GM23338 (cell line): ENCODE measurements around the gene AHSP. TPM values are rescaled to one million over a fixed set of nuclear protein-coding genes. Genes with fewer than 3 reads are reported as not detected.

Experiments used
- ATAC-seq: fragments of 200-7000 bp; cut with Tn5 transposase; 3 replicates; pipeline ENCODE4 v1.9.1; 2020
- DNase-seq: peaks from one replicate; pipeline ENCODE4 v3.0.0-alpha.2; 2015; ENCODE audit warnings: low spot score
- H2AFZ ChIP-seq: fragments of 200-600 bp; sonication (generic); 2 replicates; pipeline ENCODE4 v1.8.0; 2016; ENCODE audit warnings: antibody characterized with exemption, mild to moderate bottlenecking, moderate library complexity
- H3F3A ChIP-seq: fragments of 200-600 bp; sonication (generic); replicated peaks from 2 replicates; pipeline ENCODE4 v1.8.0; 2017; ENCODE audit warnings: antibody characterized with exemption, mixed run types, low read depth
- H3K27ac ChIP-seq: fragments of 200-600 bp; sonication (generic); 2 replicates; pipeline ENCODE4 v1.6.1; 2016; ENCODE audit warnings: low read depth
- H3K27me3 ChIP-seq: fragments of 200-600 bp; sonication (generic); 2 replicates; pipeline ENCODE4 v1.8.0; 2016; ENCODE audit warnings: mild to moderate bottlenecking, mixed run types, moderate library complexity; ENCODE audit not compliant: insufficient read depth
- H3K36me3 ChIP-seq: fragments of 200-600 bp; sonication (generic); 2 replicates; pipeline ENCODE4 v1.8.0; 2016; ENCODE audit warnings: mild to moderate bottlenecking; ENCODE audit not compliant: insufficient read depth
- H3K4me1 ChIP-seq: fragments of 200-600 bp; sonication (generic); 2 replicates; pipeline ENCODE4 v1.8.0; 2016; ENCODE audit warnings: mild to moderate bottlenecking, moderate library complexity; ENCODE audit not compliant: insufficient read depth
- H3K4me2 ChIP-seq: fragments of 200-600 bp; sonication (generic); 2 replicates; pipeline ENCODE4 v1.7.1; 2017; ENCODE audit warnings: mixed run types
- H3K4me3 ChIP-seq: fragments of 200-600 bp; sonication (generic); 2 replicates; pipeline ENCODE4 v1.6.1; 2016; ENCODE audit warnings: mixed run types
- H3K79me2 ChIP-seq: fragments of 200-600 bp; sonication (generic); replicated peaks from 2 replicates; pipeline ENCODE4 v1.8.0; 2017; ENCODE audit warnings: mild to moderate bottlenecking; ENCODE audit not compliant: insufficient read depth
- H3K9me2 ChIP-seq: fragments of 200-600 bp; sonication (generic); 2 replicates; pipeline ENCODE4 v1.8.0; 2017; ENCODE audit not compliant: insufficient read depth
- H4K20me1 ChIP-seq: fragments of 200-600 bp; sonication (generic); replicated peaks from 2 replicates; pipeline ENCODE4 v1.8.0; 2017; ENCODE audit warnings: mild to moderate bottlenecking; ENCODE audit not compliant: insufficient read depth
- H3K27ac Mint-ChIP-seq: 2 replicates; pipeline ENCODE4 v1.8.0; 2020; ENCODE audit warnings: inconsistent platforms, mild to moderate bottlenecking, moderate library complexity, mixed read lengths
- H3K27me3 Mint-ChIP-seq: 3 replicates; pipeline ENCODE4 v1.8.0; 2022; ENCODE audit warnings: low read depth, mild to moderate bottlenecking, moderate library complexity, mixed read lengths, inconsistent platforms; ENCODE audit not compliant: insufficient read depth, poor library complexity
- H3K36me3 Mint-ChIP-seq: 3 replicates; pipeline ENCODE4 v1.8.0; 2021; ENCODE audit warnings: low read depth, mild to moderate bottlenecking, inconsistent platforms, moderate library complexity, mixed read lengths
- H3K4me1 Mint-ChIP-seq: 3 replicates; pipeline ENCODE4 v1.8.0; 2020; ENCODE audit warnings: mild to moderate bottlenecking, inconsistent platforms, mixed read lengths
- H3K4me3 Mint-ChIP-seq: 3 replicates; pipeline ENCODE4 v1.8.0; 2021; ENCODE audit warnings: moderate library complexity, mild to moderate bottlenecking, inconsistent platforms, mixed read lengths
- H3K9me3 Mint-ChIP-seq: 3 replicates; pipeline ENCODE4 v1.8.0; 2020; ENCODE audit warnings: moderate library complexity, mild to moderate bottlenecking, inconsistent platforms, mixed read lengths
- CREB1 ChIP-seq: fragments of 250-450 bp; sonication (Bioruptor Pico); IDR thresholded peaks from 2 replicates; pipeline ENCODE4 v1.5.0; 2020; ENCODE audit warnings: low read depth, mild to moderate bottlenecking, moderate library complexity
- EZH2 ChIP-seq: fragments of 200-600 bp; sonication (generic); IDR thresholded peaks from one replicate; pipeline ENCODE4 v1.8.0; 2017; ENCODE audit warnings: antibody characterized with exemption, mild to moderate bottlenecking, low read depth; ENCODE audit not compliant: unreplicated experiment
- JUNB ChIP-seq: IDR thresholded peaks from one replicate; pipeline ENCODE4 v1.6.1; 2016; ENCODE audit warnings: antibody characterized with exemption; ENCODE audit not compliant: unreplicated experiment
- NANOG ChIP-seq: IDR thresholded peaks from 2 replicates; pipeline ENCODE4 v1.6.1; 2016; ENCODE audit warnings: antibody characterized with exemption, borderline replicate concordance
- POLR2AphosphoS5 ChIP-seq: IDR thresholded peaks from 2 replicates; pipeline ENCODE4 v1.6.1; 2016; ENCODE audit warnings: antibody characterized with exemption, low read depth
- STAT1 ChIP-seq: IDR thresholded peaks from one replicate; pipeline ENCODE4 v1.6.1; 2016; ENCODE audit warnings: antibody characterized with exemption; ENCODE audit not compliant: unreplicated experiment
- ZNF114 ChIP-seq: fragments of 250-450 bp; sonication (Bioruptor Pico); IDR thresholded peaks from 2 replicates; pipeline ENCODE4 v1.5.0; 2020; ENCODE audit warnings: mild to moderate bottlenecking, moderate library complexity
- ZNF331 ChIP-seq: fragments of 250-450 bp; sonication (Bioruptor Pico); IDR thresholded peaks from 2 replicates; pipeline ENCODE4 v1.5.0; 2020; ENCODE audit warnings: low read depth, mild to moderate bottlenecking, moderate library complexity
- polyA plus RNA-seq: library from polyadenylated mRNA; unstranded; fragments of >200 nt; fragmentation: Nextera tagmentation; extraction: Ambion mirVana; gene quantifications from 2 replicates; pipeline ENCODE4 v1.2.1, GENCODE V29; 2016
- total RNA-seq: library from RNA; depleted of rRNA; stranded (reverse); fragments of >200 nt; shearing (Covaris generic); gene quantifications from 2 replicates; pipeline ENCODE4 v1.2.3, GENCODE V29; 2014
- TF ChIP-seq, protein P1 (sequence below): IDR thresholded peaks from one replicate; pipeline ENCODE4 v1.6.1; 2018; ENCODE audit warnings: antibody characterized with exemption; ENCODE audit not compliant: unreplicated experiment
- TF ChIP-seq, protein P2 (sequence below), 2 experiments: fragments of 200-600 bp in 1 of 2; sonication (generic) in 1 of 2; conservative IDR thresholded peaks; 2 replicates each; pipeline versions ENCODE4 v1.5.1 to v1.6.1; 2016 to 2017; ENCODE audit warnings: antibody characterized with exemption in 2 of 2, low read depth in 2 of 2, mild to moderate bottlenecking in 2 of 2, moderate library complexity in 1 of 2
- TF ChIP-seq, protein P3 (sequence below): IDR thresholded peaks from 2 replicates; pipeline ENCODE4 v1.6.1; 2016; ENCODE audit warnings: antibody characterized with exemption
- TF ChIP-seq, protein P4 (sequence below): fragments of 250-450 bp; sonication (Bioruptor Pico); IDR thresholded peaks from 2 replicates; pipeline ENCODE4 v1.5.0; 2020; ENCODE audit warnings: mild to moderate bottlenecking, moderate library complexity

Gene AHSP
- total and polyA plus RNA-seq, 2 experiments from 2014 or later: 2.1 TPM; not detected in 1

DNA sequence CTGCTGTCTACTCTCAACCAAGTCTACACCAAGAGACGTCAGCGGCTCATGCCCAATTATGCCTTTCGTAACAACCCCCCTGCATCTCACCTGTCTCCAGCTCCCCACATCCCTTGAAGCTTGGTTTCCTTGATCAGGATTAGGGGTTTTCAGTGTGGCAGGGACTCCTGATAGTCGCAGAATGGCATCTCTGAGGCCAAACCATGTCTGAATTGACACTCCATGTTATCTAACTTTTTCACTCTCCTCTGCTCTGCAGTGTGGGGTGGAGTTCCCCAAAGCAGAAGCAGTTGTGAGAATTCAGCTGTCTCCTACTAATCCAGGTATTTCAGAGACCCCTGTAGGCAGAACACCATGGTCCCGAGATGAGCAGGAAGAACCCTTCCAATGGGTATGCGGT, 5.6 kb upstream of the AHSP start:
- H4K20me1 ChIP-seq: no peaks in the 10 kb centered on the region
- H3K4me3 ChIP-seq: no peak overlapping the region
- Mint-ChIP-seq H3K9me3 (peaks cover 11% of the 10 kb centered on the region), H3K4me1 (peaks cover 21% of the 10 kb centered on the region), H3K36me3 (peaks cover under 1% of the 10 kb centered on the region; the same call in 1 of the 3 replicates), H3K27me3 (peaks cover 9% of the 10 kb centered on the region), H3K4me3 (no peak overlapping the region), H3K27ac (no peak overlapping the region)
- TF ChIP-seq, protein P1, sequence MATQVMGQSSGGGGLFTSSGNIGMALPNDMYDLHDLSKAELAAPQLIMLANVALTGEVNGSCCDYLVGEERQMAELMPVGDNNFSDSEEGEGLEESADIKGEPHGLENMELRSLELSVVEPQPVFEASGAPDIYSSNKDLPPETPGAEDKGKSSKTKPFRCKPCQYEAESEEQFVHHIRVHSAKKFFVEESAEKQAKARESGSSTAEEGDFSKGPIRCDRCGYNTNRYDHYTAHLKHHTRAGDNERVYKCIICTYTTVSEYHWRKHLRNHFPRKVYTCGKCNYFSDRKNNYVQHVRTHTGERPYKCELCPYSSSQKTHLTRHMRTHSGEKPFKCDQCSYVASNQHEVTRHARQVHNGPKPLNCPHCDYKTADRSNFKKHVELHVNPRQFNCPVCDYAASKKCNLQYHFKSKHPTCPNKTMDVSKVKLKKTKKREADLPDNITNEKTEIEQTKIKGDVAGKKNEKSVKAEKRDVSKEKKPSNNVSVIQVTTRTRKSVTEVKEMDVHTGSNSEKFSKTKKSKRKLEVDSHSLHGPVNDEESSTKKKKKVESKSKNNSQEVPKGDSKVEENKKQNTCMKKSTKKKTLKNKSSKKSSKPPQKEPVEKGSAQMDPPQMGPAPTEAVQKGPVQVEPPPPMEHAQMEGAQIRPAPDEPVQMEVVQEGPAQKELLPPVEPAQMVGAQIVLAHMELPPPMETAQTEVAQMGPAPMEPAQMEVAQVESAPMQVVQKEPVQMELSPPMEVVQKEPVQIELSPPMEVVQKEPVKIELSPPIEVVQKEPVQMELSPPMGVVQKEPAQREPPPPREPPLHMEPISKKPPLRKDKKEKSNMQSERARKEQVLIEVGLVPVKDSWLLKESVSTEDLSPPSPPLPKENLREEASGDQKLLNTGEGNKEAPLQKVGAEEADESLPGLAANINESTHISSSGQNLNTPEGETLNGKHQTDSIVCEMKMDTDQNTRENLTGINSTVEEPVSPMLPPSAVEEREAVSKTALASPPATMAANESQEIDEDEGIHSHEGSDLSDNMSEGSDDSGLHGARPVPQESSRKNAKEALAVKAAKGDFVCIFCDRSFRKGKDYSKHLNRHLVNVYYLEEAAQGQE: no peak
- TF ChIP-seq NANOG: no peak
- TF ChIP-seq POLR2AphosphoS5: no peak
- TF ChIP-seq STAT1: no peak
- TF ChIP-seq, protein P2, sequence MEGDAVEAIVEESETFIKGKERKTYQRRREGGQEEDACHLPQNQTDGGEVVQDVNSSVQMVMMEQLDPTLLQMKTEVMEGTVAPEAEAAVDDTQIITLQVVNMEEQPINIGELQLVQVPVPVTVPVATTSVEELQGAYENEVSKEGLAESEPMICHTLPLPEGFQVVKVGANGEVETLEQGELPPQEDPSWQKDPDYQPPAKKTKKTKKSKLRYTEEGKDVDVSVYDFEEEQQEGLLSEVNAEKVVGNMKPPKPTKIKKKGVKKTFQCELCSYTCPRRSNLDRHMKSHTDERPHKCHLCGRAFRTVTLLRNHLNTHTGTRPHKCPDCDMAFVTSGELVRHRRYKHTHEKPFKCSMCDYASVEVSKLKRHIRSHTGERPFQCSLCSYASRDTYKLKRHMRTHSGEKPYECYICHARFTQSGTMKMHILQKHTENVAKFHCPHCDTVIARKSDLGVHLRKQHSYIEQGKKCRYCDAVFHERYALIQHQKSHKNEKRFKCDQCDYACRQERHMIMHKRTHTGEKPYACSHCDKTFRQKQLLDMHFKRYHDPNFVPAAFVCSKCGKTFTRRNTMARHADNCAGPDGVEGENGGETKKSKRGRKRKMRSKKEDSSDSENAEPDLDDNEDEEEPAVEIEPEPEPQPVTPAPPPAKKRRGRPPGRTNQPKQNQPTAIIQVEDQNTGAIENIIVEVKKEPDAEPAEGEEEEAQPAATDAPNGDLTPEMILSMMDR (conservative IDR thresholded peaks at IDR 0.05; ENCODE audit: low read depth in 2 of 2): no peak
- TF ChIP-seq, protein P3, sequence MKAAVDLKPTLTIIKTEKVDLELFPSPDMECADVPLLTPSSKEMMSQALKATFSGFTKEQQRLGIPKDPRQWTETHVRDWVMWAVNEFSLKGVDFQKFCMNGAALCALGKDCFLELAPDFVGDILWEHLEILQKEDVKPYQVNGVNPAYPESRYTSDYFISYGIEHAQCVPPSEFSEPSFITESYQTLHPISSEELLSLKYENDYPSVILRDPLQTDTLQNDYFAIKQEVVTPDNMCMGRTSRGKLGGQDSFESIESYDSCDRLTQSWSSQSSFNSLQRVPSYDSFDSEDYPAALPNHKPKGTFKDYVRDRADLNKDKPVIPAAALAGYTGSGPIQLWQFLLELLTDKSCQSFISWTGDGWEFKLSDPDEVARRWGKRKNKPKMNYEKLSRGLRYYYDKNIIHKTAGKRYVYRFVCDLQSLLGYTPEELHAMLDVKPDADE: no peak
- no peak for TF ChIP-seq EZH2
- TF ChIP-seq, protein P4, sequence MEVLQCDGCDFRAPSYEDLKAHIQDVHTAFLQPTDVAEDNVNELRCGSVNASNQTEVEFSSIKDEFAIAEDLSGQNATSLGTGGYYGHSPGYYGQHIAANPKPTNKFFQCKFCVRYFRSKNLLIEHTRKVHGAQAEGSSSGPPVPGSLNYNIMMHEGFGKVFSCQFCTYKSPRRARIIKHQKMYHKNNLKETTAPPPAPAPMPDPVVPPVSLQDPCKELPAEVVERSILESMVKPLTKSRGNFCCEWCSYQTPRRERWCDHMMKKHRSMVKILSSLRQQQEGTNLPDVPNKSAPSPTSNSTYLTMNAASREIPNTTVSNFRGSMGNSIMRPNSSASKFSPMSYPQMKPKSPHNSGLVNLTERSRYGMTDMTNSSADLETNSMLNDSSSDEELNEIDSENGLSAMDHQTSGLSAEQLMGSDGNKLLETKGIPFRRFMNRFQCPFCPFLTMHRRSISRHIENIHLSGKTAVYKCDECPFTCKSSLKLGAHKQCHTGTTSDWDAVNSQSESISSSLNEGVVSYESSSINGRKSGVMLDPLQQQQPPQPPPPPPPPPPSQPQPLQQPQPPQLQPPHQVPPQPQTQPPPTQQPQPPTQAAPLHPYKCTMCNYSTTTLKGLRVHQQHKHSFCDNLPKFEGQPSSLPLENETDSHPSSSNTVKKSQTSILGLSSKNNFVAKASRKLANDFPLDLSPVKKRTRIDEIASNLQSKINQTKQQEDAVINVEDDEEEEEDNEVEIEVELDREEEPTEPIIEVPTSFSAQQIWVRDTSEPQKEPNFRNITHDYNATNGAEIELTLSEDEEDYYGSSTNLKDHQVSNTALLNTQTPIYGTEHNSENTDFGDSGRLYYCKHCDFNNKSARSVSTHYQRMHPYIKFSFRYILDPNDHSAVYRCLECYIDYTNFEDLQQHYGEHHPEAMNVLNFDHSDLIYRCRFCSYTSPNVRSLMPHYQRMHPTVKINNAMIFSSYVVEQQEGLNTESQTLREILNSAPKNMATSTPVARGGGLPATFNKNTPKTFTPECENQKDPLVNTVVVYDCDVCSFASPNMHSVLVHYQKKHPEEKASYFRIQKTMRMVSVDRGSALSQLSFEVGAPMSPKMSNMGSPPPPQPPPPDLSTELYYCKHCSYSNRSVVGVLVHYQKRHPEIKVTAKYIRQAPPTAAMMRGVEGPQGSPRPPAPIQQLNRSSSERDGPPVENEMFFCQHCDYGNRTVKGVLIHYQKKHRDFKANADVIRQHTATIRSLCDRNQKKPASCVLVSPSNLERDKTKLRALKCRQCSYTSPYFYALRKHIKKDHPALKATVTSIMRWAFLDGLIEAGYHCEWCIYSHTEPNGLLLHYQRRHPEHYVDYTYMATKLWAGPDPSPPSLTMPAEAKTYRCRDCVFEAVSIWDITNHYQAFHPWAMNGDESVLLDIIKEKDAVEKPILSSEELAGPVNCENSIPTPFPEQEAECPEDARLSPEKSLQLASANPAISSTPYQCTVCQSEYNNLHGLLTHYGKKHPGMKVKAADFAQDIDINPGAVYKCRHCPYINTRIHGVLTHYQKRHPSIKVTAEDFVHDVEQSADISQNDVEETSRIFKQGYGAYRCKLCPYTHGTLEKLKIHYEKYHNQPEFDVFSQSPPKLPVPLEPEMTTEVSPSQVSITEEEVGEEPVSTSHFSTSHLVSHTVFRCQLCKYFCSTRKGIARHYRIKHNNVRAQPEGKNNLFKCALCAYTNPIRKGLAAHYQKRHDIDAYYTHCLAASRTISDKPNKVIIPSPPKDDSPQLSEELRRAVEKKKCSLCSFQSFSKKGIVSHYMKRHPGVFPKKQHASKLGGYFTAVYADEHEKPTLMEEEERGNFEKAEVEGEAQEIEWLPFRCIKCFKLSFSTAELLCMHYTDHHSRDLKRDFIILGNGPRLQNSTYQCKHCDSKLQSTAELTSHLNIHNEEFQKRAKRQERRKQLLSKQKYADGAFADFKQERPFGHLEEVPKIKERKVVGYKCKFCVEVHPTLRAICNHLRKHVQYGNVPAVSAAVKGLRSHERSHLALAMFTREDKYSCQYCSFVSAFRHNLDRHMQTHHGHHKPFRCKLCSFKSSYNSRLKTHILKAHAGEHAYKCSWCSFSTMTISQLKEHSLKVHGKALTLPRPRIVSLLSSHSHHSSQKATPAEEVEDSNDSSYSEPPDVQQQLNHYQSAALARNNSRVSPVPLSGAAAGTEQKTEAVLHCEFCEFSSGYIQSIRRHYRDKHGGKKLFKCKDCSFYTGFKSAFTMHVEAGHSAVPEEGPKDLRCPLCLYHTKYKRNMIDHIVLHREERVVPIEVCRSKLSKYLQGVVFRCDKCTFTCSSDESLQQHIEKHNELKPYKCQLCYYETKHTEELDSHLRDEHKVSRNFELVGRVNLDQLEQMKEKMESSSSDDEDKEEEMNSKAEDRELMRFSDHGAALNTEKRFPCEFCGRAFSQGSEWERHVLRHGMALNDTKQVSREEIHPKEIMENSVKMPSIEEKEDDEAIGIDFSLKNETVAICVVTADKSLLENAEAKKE (CRISPR knock-in tag): no peak
- TF ChIP-seq JUNB: no peak
- TF ChIP-seq CREB1 (CRISPR knock-in tag): no peak
- no peak for TF ChIP-seq ZNF331 (CRISPR knock-in tag)
- no peak for TF ChIP-seq ZNF114 (CRISPR knock-in tag)
- ATAC-seq (no peak), DNase-seq (no peak)
- peaks cover 11% of the 10 kb centered on the region; the same call in 1 of the 2 replicates for H3K27me3 ChIP-seq
- no peak overlapping the region for H2AFZ ChIP-seq
- H3K36me3 ChIP-seq: no peaks in the 10 kb centered on the region; the same call in 1 of the 2 replicates
- H3K79me2 ChIP-seq: no peaks in the 10 kb centered on the region
- H3K4me2 ChIP-seq: no peak overlapping the region
- H3F3A ChIP-seq: no peaks in the 10 kb centered on the region
- peaks cover under 1% of the 10 kb centered on the region; the same call in 1 of the 2 replicates for H3K4me1 ChIP-seq
- no peak overlapping the region for H3K27ac ChIP-seq
- H3K9me2 ChIP-seq: no peaks in the 10 kb centered on the region
